HepG2 (cell line): ENCODE data around the gene SMIM24. TPM values are rescaled to one million over a fixed set of nuclear protein-coding genes. Genes with fewer than 3 reads are reported as not detected.

Experiments
- BRCA1 ChIP-seq: sonication (generic); formaldehyde crosslinking; IDR thresholded peaks from 2 replicates; pipeline ENCODE4 v1.4.0; 2020; ENCODE audit warnings: missing genetic modification reagents
- E2F2 ChIP-seq: sonication (generic); formaldehyde crosslinking; IDR thresholded peaks from 2 replicates; pipeline ENCODE4 v1.4.0; 2020; ENCODE audit warnings: missing genetic modification reagents, borderline replicate concordance
- GMEB1 ChIP-seq: sonication (generic); formaldehyde crosslinking; IDR thresholded peaks from 2 replicates; pipeline ENCODE4 v1.5.1; 2020; ENCODE audit warnings: missing genetic modification reagents, mild to moderate bottlenecking, borderline replicate concordance
- KIAA2018 ChIP-seq: sonication (generic); formaldehyde crosslinking; IDR thresholded peaks from 2 replicates; pipeline ENCODE4 v1.5.0; 2020; ENCODE audit warnings: mild to moderate bottlenecking, missing genetic modification reagents, borderline replicate concordance
- KMT2A ChIP-seq: sonication (generic); formaldehyde crosslinking; IDR thresholded peaks from 2 replicates; pipeline ENCODE4 v1.4.0; 2020; ENCODE audit warnings: missing genetic modification reagents
- MAF1 ChIP-seq: sonication (generic); formaldehyde crosslinking; IDR thresholded peaks from 2 replicates; pipeline ENCODE4 v1.5.0; 2020; ENCODE audit warnings: missing genetic modification reagents, borderline replicate concordance
- MAZ ChIP-seq, 2 experiments: sonication (generic) in 1 of 2; formaldehyde crosslinking in 1 of 2; IDR thresholded peaks; 2 replicates each; pipeline versions ENCODE4 v1.5.0 to v1.6.1; 2012 to 2020; ENCODE audit warnings: low read depth in 2 of 2, mild to moderate bottlenecking in 2 of 2, borderline replicate concordance in 1 of 2, improper control_type of control experiment in 1 of 2, low read length in 1 of 2, missing genetic modification reagents in 1 of 2, moderate library complexity in 1 of 2
- TARDBP ChIP-seq: sonication (generic); formaldehyde crosslinking; IDR thresholded peaks from 2 replicates; pipeline ENCODE4 v1.8.0; 2022; ENCODE audit warnings: mild to moderate bottlenecking, missing genetic modification reagents
- ZBTB49 ChIP-seq: sonication (generic); formaldehyde crosslinking; IDR thresholded peaks from 2 replicates; pipeline ENCODE4 v1.4.0; 2020; ENCODE audit warnings: missing genetic modification reagents, borderline replicate concordance
- ZNF121 ChIP-seq: sonication (generic); formaldehyde crosslinking; IDR thresholded peaks from 2 replicates; pipeline ENCODE4 v1.5.0; 2020; ENCODE audit warnings: mild to moderate bottlenecking, missing genetic modification reagents
- ZNF260 ChIP-seq: sonication (generic); formaldehyde crosslinking; IDR thresholded peaks from 2 replicates; pipeline ENCODE4 v1.4.0; 2020; ENCODE audit warnings: missing genetic modification reagents, low read depth, mild to moderate bottlenecking, borderline replicate concordance
- ZNF317 ChIP-seq: sonication (generic); formaldehyde crosslinking; IDR thresholded peaks from 2 replicates; pipeline ENCODE4 v1.5.0; 2020; ENCODE audit warnings: mild to moderate bottlenecking, missing genetic modification reagents
- ZNF326 ChIP-seq: sonication (generic); formaldehyde crosslinking; IDR thresholded peaks from 2 replicates; pipeline ENCODE4 v1.4.0; 2020; ENCODE audit warnings: missing genetic modification reagents, borderline replicate concordance
- polyA plus RNA-seq, 8 experiments: library from polyadenylated mRNA; depleted of rRNA in 3 of 8; stranded (reverse) in 7 of 8; unstranded in 1 of 8; fragments of >200 nt; fragmentation: Illumina TruSeq in 4 of 8; extraction: Trizol in 4 of 8; gene quantifications; 2 replicates each; pipeline versions ENCODE4 v1.2.1 to v1.2.3, GENCODE V29; 2011 to 2016; ENCODE audit warnings: low read depth in 4 of 8, missing spikeins in 1 of 8, mixed read lengths in 1 of 8; ENCODE audit not compliant: insufficient read depth in 1 of 8
- total RNA-seq, 5 experiments: library from RNA; depleted of rRNA; stranded (reverse); fragments of >200 nt; fragmentation: Illumina TruSeq; extraction: Trizol; gene quantifications; 2 replicates each; pipeline ENCODE4 v1.2.3, GENCODE V29; 2016; ENCODE audit warnings: low read depth in 1 of 5

The SMIM24 gene
- total and polyA plus RNA-seq, 2 of the 13 experiments (the other 11 are each of a cell fraction or from before 2014, with no cell fraction given), result 11.2 to 70.6 TPM

- TF ChIP-seq KIAA2018 (CRISPR knock-in tag) (peak; percentile 94; the same call in 1 of the 2 replicates), ZNF326 (no peak), KMT2A (CRISPR knock-in tag) (no peak), E2F2 (CRISPR knock-in tag) (no peak), ZBTB49 (CRISPR knock-in tag) (no peak), ZNF317 (CRISPR knock-in tag) (peak; percentile 71; the same call in 1 of the 2 replicates), MAF1 (CRISPR knock-in tag) (no peak), MAZ (IDR thresholded peaks at IDR 0.05; ENCODE audit: borderline replicate concordance, low read depth, low read length) (no peak), MAZ (CRISPR knock-in tag; IDR thresholded peaks at IDR 0.05; ENCODE audit: low read depth) (peak; percentile 60), ZNF260 (CRISPR knock-in tag) (no peak), GMEB1 (CRISPR knock-in tag) (peak; percentile 37; the same call in 1 of the 2 replicates), ZNF121 (CRISPR knock-in tag) (no peak), TARDBP (CRISPR knock-in tag) (peak; percentile 62; the same call in 1 of the 2 replicates), BRCA1 (no peak)
Observed at GRCh38 chr19:3481241-3482090, 1.1 kb upstream of the SMIM24 start (continued).
